ENCODE data around the gene ATF4.

ATF4 gene

DNA sequence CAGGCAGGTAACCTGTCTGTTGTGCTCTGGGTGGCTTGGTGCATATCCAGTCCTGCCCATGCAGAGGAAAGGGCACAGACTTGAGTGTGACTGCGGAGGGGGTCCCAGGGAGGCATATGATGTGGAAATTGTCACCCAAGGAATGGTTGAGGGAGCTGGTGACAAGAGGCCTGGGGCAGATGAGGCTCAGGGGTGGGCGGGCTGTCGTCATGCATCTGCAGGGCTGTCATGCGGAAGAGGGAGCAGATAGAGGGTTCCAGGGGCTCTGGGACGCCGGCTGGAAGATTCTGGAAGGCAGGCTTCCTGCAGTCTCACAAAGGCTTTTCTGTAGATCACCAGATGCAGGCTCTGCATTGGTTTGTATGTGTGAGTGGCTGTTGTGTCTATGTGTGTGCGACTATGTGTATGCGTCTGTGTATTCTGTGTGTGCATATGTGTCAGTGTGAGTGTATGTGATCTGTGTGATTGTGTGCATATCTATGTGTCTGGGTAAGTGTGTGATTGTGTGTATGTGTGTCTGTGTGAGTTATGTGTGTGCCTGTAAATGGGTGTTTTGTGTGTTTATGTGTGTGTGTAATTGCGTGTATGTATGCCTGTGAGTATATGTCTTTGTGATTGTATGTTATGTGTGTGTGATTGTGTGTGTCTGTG, 42.6 kb downstream of the ATF4 start:
- no peak for DNase-seq

DNA sequence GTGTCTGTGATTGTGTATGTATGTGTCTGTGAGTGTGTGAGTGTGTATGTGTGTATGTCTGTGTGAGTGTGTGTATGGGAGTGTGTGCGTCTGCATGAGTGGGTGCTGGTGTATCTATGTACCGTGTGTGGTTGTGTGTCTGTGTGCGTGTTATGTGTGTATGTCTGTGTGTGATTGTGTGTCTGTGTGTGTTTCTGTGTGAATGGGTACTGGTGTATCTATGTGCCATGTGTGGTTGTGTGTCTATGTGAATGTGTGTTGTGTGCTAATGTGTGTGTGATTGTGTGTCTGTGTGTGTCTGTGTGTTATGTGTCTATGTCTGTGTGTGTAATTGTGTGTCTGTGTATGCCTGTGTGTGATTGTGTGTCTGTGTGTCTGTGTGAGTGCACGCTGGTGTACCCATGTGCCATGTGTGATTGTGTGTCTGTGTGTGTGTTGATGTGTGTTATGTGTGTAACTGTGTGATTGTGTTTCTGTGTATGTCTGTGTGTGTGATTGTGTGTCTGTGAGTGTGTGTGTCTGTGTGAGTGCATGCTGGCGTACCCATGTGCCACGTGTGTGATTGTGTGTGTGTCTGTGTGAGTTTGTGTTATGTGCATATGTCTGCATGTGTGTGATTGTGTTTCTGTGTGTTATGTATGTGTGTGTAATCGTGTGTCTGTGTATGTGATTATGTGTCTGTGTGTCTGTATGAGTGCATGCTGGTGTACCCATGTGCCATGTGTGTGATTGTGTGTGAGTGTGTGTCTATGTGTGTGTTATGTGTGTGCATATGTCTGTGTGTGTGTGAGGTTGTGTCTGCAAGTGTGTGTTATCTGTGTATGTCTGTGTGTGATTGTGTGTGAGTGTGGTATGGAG, 43.4 kb downstream of the ATF4 start:
- no peak for DNase-seq

- no peak for DNase-seq
Measured at GRCh38 chr22:39565414-39565944, 45.1 kb downstream of the ATF4 start.

- peak; percentile 73 for DNase-seq
Measured at GRCh38 chr22:39567135-39567946, 47.0 kb downstream of the ATF4 start.

DNA sequence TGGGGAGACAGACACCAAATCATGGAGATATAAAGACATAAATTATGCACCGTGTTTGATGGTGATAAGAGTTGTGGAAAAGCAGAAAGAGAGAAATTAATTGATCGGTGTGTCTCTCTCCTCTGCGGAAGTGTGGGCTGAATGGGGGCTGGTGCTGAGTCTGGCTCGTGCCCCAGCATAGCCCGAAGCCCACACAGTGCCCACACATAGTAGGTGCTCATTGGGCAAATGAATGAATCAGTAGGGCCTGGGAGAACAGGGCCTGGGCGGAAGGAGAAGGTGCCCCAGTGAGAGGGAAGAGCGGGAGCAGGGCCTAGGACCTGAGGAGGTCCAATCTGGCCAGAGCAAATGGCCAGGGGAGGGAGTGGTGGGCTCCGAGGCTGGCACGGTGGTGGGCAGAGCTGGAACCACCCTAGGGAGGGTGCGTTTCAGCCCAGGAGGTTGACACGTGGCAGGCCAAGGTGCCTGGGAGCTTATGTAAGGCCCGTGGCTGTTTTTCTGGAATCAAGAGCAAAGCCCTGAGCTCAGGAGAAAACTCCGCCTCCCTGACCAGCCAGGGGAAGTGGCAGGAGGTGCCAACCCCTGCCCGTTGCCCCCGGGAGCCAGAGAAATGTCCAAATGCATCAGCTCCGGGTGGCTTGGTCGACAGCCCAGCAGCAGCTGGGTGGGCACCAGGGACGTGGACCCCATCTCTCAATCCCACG, 48.1 kb downstream of the ATF4 start:
- no peak for DNase-seq

- DNase-seq: no peak
Measured at GRCh38 chr22:39569066-39569465, 48.7 kb downstream of the ATF4 start.

DNA sequence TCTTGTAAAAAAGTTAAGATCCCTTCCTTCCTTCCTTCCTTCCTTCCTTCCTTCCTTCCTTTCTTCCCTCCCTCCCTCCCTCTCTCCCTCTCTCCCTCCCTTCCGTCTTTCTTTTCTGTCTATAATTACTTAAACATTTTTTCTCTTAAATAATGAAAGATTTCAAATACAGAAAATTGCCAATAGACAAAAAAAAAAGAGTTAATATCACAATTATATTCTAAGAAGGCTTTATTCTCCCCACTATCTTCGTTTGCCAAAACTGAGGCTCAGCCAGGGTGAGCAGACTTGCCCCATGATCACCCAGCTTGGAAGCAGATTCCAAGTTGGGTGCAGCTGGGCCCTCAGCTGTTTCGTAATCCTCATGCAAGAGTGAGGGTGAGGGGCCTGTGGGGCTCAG, 49.9 kb downstream of the ATF4 start:
- DNase-seq: no peak

DNA sequence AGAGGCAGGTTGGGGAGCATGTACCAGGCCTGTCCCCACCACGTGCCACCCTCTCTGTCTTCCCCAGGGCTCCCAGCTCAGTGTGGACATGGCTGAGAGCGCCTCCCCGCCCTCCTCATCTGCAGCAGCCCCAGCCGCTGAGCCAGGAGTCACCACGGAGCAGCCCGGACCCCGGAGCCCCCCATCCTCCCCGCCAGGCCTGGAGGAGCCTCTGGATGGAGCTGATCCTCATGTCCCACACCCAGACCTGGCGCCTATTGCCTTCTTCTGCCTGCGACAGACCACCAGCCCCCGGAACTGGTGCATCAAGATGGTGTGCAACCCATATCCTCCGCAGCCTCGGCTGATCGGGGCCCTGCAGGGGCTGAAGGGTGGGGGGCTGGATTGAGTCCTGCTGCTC, 50.3 kb downstream of the ATF4 start, which contains the start of gene CACNA1I:
Gene CACNA1I, plus strand, starts transcription at position 89 of the 400 bp plus-strand sequence. Its CDS starts 0 bp downstream, at position 89.
- no peak for DNase-seq

- no peak for DNase-seq
Measured at GRCh38 chr22:39571538-39571937, 51.2 kb downstream of the ATF4 start.

Data from CD4-positive, alpha-beta T cell treated with Interleukin-6 for 4 hours (primary cell).